PC-3 (cell line): ENCODE measurements around the gene ZNF493. TPM values are rescaled to one million over a fixed set of nuclear protein-coding genes. Genes with fewer than 3 reads are reported as not detected.

Source experiments
- ATAC-seq: fragments of 200-7000 bp; cut with Tn5 transposase; 2 replicates; pipeline ENCODE4 v1.9.1; 2020; ENCODE audit warnings: mild to moderate bottlenecking, moderate library complexity
- BruUV-seq: library from RNA; stranded (reverse); fragments of 400-500 nt; replicated peaks from 2 replicates; lab custom pipeline; 2021; lab: Mats Ljungman, UMichigan
- CTCF ChIA-PET: fragments of 300-600 bp; sonication (Branson Sonifier 250); formaldehyde crosslinking; loops from one replicate; lab custom pipeline; 2022; ENCODE audit warnings: antibody characterized with exemption; lab: Charles Lee
- POLR2A ChIA-PET: fragments of 300-600 bp; sonication (Branson Sonifier 250); formaldehyde crosslinking; loops from one replicate; lab custom pipeline; 2022; ENCODE audit warnings: antibody characterized with exemption; ENCODE audit not compliant: unreplicated experiment; lab: Charles Lee
- DNase-seq: peaks from one replicate; pipeline ENCODE4 v3.0.0-alpha.2; 2015
- H2AFZ ChIP-seq: fragments of 300-600 bp; sonication (generic); 2 replicates; pipeline ENCODE4 v1.6.0; 2016; ENCODE audit warnings: antibody characterized with exemption, low read length
- H3F3A ChIP-seq: fragments of 300-600 bp; sonication (generic); one replicate; pipeline ENCODE4 v1.6.0; 2017; ENCODE audit warnings: antibody characterized with exemption, low read length, control low read depth, mild to moderate bottlenecking; ENCODE audit not compliant: unreplicated experiment
- H3K27ac ChIP-seq: fragments of 300-600 bp; sonication (generic); 2 replicates; pipeline ENCODE4 v1.5.1; 2016; ENCODE audit warnings: mild to moderate bottlenecking, low read length
- H3K27me3 ChIP-seq: fragments of 300-600 bp; sonication (generic); 2 replicates; pipeline ENCODE4 v1.6.1; 2016; ENCODE audit warnings: low read length, mixed read lengths
- H3K36me3 ChIP-seq: fragments of 300-600 bp; sonication (generic); 2 replicates; pipeline ENCODE4 v1.6.1; 2016; ENCODE audit warnings: low read depth, mixed run types, low read length, mixed read lengths
- H3K4me1 ChIP-seq: fragments of 300-600 bp; sonication (generic); 2 replicates; pipeline ENCODE4 v1.5.1; 2016; ENCODE audit warnings: low read length; ENCODE audit not compliant: insufficient read depth
- H3K4me2 ChIP-seq: fragments of 300-600 bp; sonication (generic); 2 replicates; pipeline ENCODE4 v1.6.0; 2016; ENCODE audit warnings: low read length
- H3K4me3 ChIP-seq: fragments of 300-600 bp; sonication (generic); 2 replicates; pipeline ENCODE4 v1.5.1; 2016; ENCODE audit warnings: mild to moderate bottlenecking, low read length, mixed read lengths
- H3K79me2 ChIP-seq: fragments of 300-600 bp; sonication (generic); 2 replicates; pipeline ENCODE4 v1.6.1; 2017; ENCODE audit warnings: low read length, mixed read lengths
- H3K9ac ChIP-seq: fragments of 300-600 bp; sonication (generic); 2 replicates; pipeline ENCODE4 v1.6.0; 2016; ENCODE audit warnings: mild to moderate bottlenecking, low read length
- H3K9me2 ChIP-seq: fragments of 300-600 bp; sonication (generic); replicated peaks from 2 replicates; pipeline ENCODE4 v1.6.1; 2016; ENCODE audit warnings: mixed run types, low read length, mixed read lengths
- H3K9me3 ChIP-seq: fragments of 300-600 bp; sonication (generic); 2 replicates; pipeline ENCODE4 v1.6.1; 2016; ENCODE audit warnings: low read length, mixed read lengths
- H4K20me1 ChIP-seq: fragments of 300-600 bp; sonication (generic); 2 replicates; pipeline ENCODE4 v1.6.1; 2016; ENCODE audit warnings: low read length, mixed read lengths
- CTCF ChIP-seq: fragments of 300-600 bp; sonication (generic); conservative IDR thresholded peaks from 2 replicates; pipeline ENCODE4 v1.5.1; 2017; ENCODE audit warnings: antibody characterized with exemption, low read depth, mild to moderate bottlenecking, low read length
- EZH2 ChIP-seq: fragments of 300-600 bp; sonication (generic); IDR thresholded peaks from one replicate; pipeline ENCODE4 v1.6.1; 2017; ENCODE audit warnings: antibody characterized with exemption, mild to moderate bottlenecking, low read length; ENCODE audit not compliant: unreplicated experiment
- EZH2phosphoT487 ChIP-seq: fragments of 300-600 bp; sonication (generic); IDR thresholded peaks from 2 replicates; pipeline ENCODE4 v1.6.1; 2018; ENCODE audit warnings: mild to moderate bottlenecking, antibody characterized with exemption, low read length, borderline replicate concordance
- intact Hi-C: fragments of 100-400 bp; cut with micrococcal nuclease; formaldehyde crosslinking; loops from 2 replicates; pipeline ENCODE4 v1.9.0; 2023
- total RNA-seq: library from RNA; depleted of rRNA; stranded (reverse); fragments of >200 nt; gene quantifications from 2 replicates; pipeline ENCODE4 v1.2.3, GENCODE V29; 2014

ZNF493 gene
- total RNA-seq, 1 experiment from 2014 or later = 1.3 TPM

- no TSS peak for BruUV-seq
Measured at GRCh38 chr19:21451187-21451586, 54.3 kb downstream of the ZNF493 start.

DNA sequence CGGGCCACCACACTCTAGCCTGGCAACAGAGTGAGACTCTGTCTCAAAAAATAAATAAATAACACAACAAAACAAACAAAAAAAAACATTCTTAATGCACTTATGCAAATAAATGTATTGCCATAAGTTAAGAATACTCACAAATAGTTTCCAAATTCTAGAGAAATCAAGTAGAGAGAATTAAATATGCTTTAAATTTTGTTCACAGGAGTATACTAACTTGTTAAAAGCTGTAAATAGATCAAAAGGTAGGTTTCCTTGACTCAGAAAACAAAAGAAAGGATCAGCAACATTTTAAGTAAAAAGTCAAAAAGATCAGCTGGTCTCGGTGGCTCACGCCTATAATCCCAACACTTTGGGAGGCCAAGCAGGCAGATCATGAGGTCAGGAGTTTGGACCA lies 58.0 kb downstream of the ZNF493 start:
- ATAC-seq (no peak), DNase-seq (no peak)
- CTCF ChIA-PET = no interaction called here
- TF ChIP-seq EZH2 (no peak), EZH2phosphoT487 (no peak), CTCF (no peak)
- H3K4me1 ChIP-seq = no peaks in the 10 kb centered on the region
- POLR2A ChIA-PET = no interaction called here
- no peak overlapping the region for H2AFZ ChIP-seq
- no peaks in the 10 kb centered on the region for H4K20me1 ChIP-seq
- no peak overlapping the region for H3K4me3 ChIP-seq
- H3K9me3 ChIP-seq = peaks cover 18% of the 10 kb centered on the region; the same call in 1 of the 2 replicates
- no peak overlapping the region for H3K9ac ChIP-seq
- H3K4me2 ChIP-seq = no peak overlapping the region
- H3K79me2 ChIP-seq = no peaks in the 10 kb centered on the region
- no peaks in the 10 kb centered on the region for H3K9me2 ChIP-seq
- no peaks in the 10 kb centered on the region for H3F3A ChIP-seq
- H3K27ac ChIP-seq = no peak overlapping the region
- H3K27me3 ChIP-seq = no peaks in the 10 kb centered on the region
- BruUV-seq = no TSS peak
- intact Hi-C loops = no loop called here
- H3K36me3 ChIP-seq = peaks cover 6% of the 10 kb centered on the region; the same call in 1 of the 2 replicates

More at GRCh38 chr19:21451187-21451586, 54.3 kb downstream of the ZNF493 start:
- no peak overlapping the region for H3K4me3 ChIP-seq
- intact Hi-C loops = no loop called here
- no peaks in the 10 kb centered on the region for H3K27me3 ChIP-seq
- no peak overlapping the region for H3K9ac ChIP-seq
- H3K4me1 ChIP-seq = no peaks in the 10 kb centered on the region
- H3K79me2 ChIP-seq = no peaks in the 10 kb centered on the region
- CTCF ChIA-PET = no interaction called here
- no peaks in the 10 kb centered on the region for H3F3A ChIP-seq
- POLR2A ChIA-PET = no interaction called here
- no peak overlapping the region for H2AFZ ChIP-seq
- no peaks in the 10 kb centered on the region for H3K9me2 ChIP-seq
- no peak overlapping the region for H3K27ac ChIP-seq
- TF ChIP-seq EZH2phosphoT487 (no peak), EZH2 (no peak), CTCF (no peak)
- no peak overlapping the region for H3K4me2 ChIP-seq
- H3K36me3 ChIP-seq = peaks cover 6% of the 10 kb centered on the region; the same call in 1 of the 2 replicates
- no peaks in the 10 kb centered on the region for H4K20me1 ChIP-seq
- DNase-seq = no peak
- ATAC-seq = no peak
- peaks cover 25% of the 10 kb centered on the region; the same call in 1 of the 2 replicates for H3K9me3 ChIP-seq

- intact Hi-C loops = no loop called here
- TF ChIP-seq CTCF = no peak
- TF ChIP-seq EZH2phosphoT487 = no peak
- TF ChIP-seq EZH2 = no peak
- H3K27ac ChIP-seq = no peak overlapping the region
- H3K9me2 ChIP-seq = no peaks in the 10 kb centered on the region
- H3K4me1 ChIP-seq = no peaks in the 10 kb centered on the region
- H3K27me3 ChIP-seq = no peaks in the 10 kb centered on the region
- no peaks in the 10 kb centered on the region; the same call in 1 of the 2 replicates for H3K36me3 ChIP-seq
- H3K4me3 ChIP-seq = no peak overlapping the region
- no peaks in the 10 kb centered on the region for H3K79me2 ChIP-seq
- DNase-seq (no peak), ATAC-seq (no peak)
- CTCF ChIA-PET = no interaction called here
- BruUV-seq = no TSS peak
- no peaks in the 10 kb centered on the region for H3F3A ChIP-seq
- POLR2A ChIA-PET = no interaction called here
- no peaks in the 10 kb centered on the region for H4K20me1 ChIP-seq
- H3K9me3 ChIP-seq = peaks cover 18% of the 10 kb centered on the region; the same call in 1 of the 2 replicates
- no peak overlapping the region for H3K4me2 ChIP-seq
- H3K9ac ChIP-seq = no peak overlapping the region
- no peak overlapping the region for H2AFZ ChIP-seq
Measured at GRCh38 chr19:21460686-21461085, 63.8 kb downstream of the ZNF493 start.
